Measurements from ENCODE around the gene P2RX5.

GRCh38 chr17:3630781-3631180, 65.2 kb downstream of the P2RX5 start:
- TF ChIP-seq CTCF (IDR thresholded peaks at IDR 0.05) (no peak), POLR2AphosphoS5 (IDR thresholded peaks at IDR 0.05) (no peak)
